ENCODE measurements around the gene IFT81. TPM values are rescaled to one million over a fixed set of nuclear protein-coding genes. Genes with fewer than 3 reads are reported as not detected.
"Not testable (repeated sequence)": the region's sequence is repeated elsewhere in the genome, so short reads cannot be mapped to it uniquely, and the experiment has no call there.

IFT81 gene
- total RNA-seq, 6 experiments from 2014 or later, result 1.3 to 5.1 (median 2.5) TPM

DNA sequence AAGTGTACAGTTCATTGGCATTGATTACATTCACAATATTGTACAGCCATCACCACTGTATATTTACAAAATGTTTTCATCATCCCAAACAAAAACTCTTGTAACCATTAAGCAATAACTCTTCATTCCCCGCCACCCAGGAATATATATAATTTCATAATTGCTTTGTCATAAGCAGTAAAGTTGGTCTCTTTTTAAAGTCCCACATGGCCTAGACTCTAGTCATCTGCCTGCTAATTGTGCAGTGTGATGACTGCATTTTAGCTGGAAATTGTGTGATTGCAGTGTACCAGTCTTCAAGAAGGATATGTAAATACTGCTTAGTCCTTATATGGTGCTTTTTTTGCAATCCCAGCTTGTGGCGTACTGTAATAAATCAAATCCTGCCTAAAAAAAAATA is 81.8 kb downstream of the IFT81 start:
- intact Hi-C loops (cut with DNase I), result no loop called here
- H3K27me3 ChIP-seq, result no peaks in the 10 kb centered on the region
- no peaks in the 10 kb centered on the region for H3K9me3 ChIP-seq
- H3K4me3 ChIP-seq, result no peak overlapping the region
- no peak for ATAC-seq
- H3K36me3 ChIP-seq, result no peaks in the 10 kb centered on the region
- H3K4me1 ChIP-seq, result peaks cover 0 to 8% (median 0%) of the 10 kb centered on the region in 4 donors
- H3K27ac ChIP-seq, result no peak overlapping the region
- TF ChIP-seq CTCF (IDR thresholded peaks at IDR 0.05), result no peak
- no peak for TF ChIP-seq POLR2A (IDR thresholded peaks at IDR 0.05)
- DNase-seq, result no peak
- WGBS (ENCODE audit: insufficient coverage, low coverage, low lambda C conversion rate, missing lambda C conversion rate), result 88% methylated on average over 2 of the region's 2 CpGs

DNA sequence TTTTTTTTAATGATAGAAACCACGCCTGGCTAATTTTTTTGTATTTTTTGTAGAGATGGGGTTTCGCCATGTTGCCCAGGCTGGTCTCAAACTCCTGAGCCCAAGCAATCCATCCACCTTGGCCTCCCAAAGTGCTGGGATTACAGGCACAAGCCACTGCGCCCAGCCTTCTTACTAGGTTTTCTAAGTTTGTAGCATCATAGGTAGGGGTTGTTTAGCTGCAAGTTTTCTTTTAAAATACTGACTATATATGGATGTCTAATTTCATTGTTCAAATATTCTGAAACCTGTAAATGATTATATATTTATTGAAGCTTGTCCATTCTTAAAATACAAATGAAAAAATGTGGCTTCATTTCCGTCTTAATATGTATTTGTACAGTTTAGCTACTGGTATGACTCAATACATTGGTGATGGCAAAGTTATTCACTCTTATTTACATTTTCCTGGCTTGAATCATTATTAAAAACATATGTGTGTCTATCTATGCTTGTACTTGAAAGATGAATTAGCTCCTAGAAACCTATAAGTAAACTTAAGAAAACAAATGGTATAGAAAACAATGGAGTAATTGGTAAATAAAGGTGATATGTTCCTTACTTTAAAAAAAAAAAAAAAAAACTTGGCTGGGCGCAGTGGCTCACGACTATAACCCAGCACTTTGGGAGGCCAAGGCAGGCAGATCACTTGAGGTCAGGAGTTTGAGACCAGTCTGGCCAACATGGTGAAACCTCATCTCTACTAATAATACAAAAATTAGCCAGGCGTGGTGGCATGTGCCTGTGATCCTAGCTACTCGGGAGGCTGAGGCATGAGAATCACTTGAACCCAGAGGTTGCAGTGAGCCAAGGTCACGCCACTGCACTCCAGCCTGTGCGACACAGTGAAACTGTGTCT is 87.7 kb downstream of the IFT81 start:
- 90% methylated on average over 8 of the region's 10 CpGs for WGBS (ENCODE audit: insufficient coverage, low coverage, low lambda C conversion rate, missing lambda C conversion rate)
- H3K27ac ChIP-seq; H3K9me3 ChIP-seq; DNase-seq; H3K36me3 ChIP-seq; H3K27me3 ChIP-seq; H3K4me3 ChIP-seq; H3K4me1 ChIP-seq; intact Hi-C loops (cut with DNase I); ATAC-seq: not testable (repeated sequence)

GRCh38 chr12:110217996-110218674 is 94.0 kb downstream of the IFT81 start:
- 85% methylated on average over 6 of the region's 7 CpGs for WGBS (ENCODE audit: insufficient coverage, low coverage, low lambda C conversion rate, missing lambda C conversion rate)
- Histone ChIP-seq H3K27me3 (no peaks in the 10 kb centered on the region), H3K36me3 (no peaks in the 10 kb centered on the region), H3K27ac (no peak overlapping the region), H3K4me1 (no peaks in the 10 kb centered on the region), H3K4me3 (no peak overlapping the region), H3K9me3 (no peaks in the 10 kb centered on the region)
- ATAC-seq, result no peak
- intact Hi-C loops (cut with DNase I), result no loop called here
- no peak for TF ChIP-seq CTCF (IDR thresholded peaks at IDR 0.05)
- TF ChIP-seq POLR2A (IDR thresholded peaks at IDR 0.05), result no peak
- DNase-seq, result no peak

- intact Hi-C loops (cut with DNase I), result no loop called here
- ATAC-seq, result no peak
Observed at GRCh38 chr12:110222027-110222426, 97.9 kb downstream of the IFT81 start.

More at GRCh38 chr12:110222027-110222426, 97.9 kb downstream of the IFT81 start:
- TF ChIP-seq POLR2A (IDR thresholded peaks at IDR 0.05), result no peak
- TF ChIP-seq CTCF (IDR thresholded peaks at IDR 0.05), result no peak
- no peak for DNase-seq
- Histone ChIP-seq H3K27me3 (no peaks in the 10 kb centered on the region), H3K4me3 (no peak overlapping the region), H3K9me3 (no peaks in the 10 kb centered on the region), H3K36me3 (no peaks in the 10 kb centered on the region), H3K4me1 (no peaks in the 10 kb centered on the region), H3K27ac (no peak overlapping the region)
